MCF 10A (cell line): Measurements from ENCODE around the gene IFRD2. TPM values are rescaled to one million over a fixed set of nuclear protein-coding genes. Genes with fewer than 3 reads are reported as not detected.

Source experiments
- BruUV-seq: library from RNA; stranded (reverse); fragments of 400-500 nt; replicated peaks from 2 replicates; lab custom pipeline; 2021; lab: Mats Ljungman, UMichigan
- CTCF ChIA-PET: fragments of 300-600 bp; sonication (Branson Sonifier 250); formaldehyde crosslinking; extraction: SDS; loops from one replicate; lab custom pipeline; 2021; ENCODE audit warnings: antibody characterized with exemption, inconsistent platforms; lab: Yijun Ruan, JAX
- POLR2A ChIA-PET: fragments of 300-600, 350-650 bp; sonication (Branson Sonifier 250); formaldehyde crosslinking; extraction: SDS; loops from one replicate; lab custom pipeline; 2020; ENCODE audit warnings: antibody characterized with exemption, inconsistent platforms; lab: Yijun Ruan, JAX
- DNase-seq: peaks from one replicate; pipeline ENCODE4 v3.0.0-alpha.2; 2018; ENCODE audit not compliant: unreplicated experiment
- H3K27ac Mint-ChIP-seq: one replicate; pipeline ENCODE4 v1.8.0; 2022; ENCODE audit warnings: mild to moderate bottlenecking, low read depth, mixed read lengths; ENCODE audit not compliant: unreplicated experiment
- H3K27me3 Mint-ChIP-seq: one replicate; pipeline ENCODE4 v1.8.0; 2022; ENCODE audit warnings: mixed read lengths; ENCODE audit not compliant: insufficient read depth, unreplicated experiment
- H3K36me3 Mint-ChIP-seq: one replicate; pipeline ENCODE4 v1.8.0; 2022; ENCODE audit warnings: mild to moderate bottlenecking, moderate library complexity, mixed read lengths; ENCODE audit not compliant: insufficient read depth, unreplicated experiment
- H3K4me1 Mint-ChIP-seq: one replicate; pipeline ENCODE4 v1.8.0; 2022; ENCODE audit warnings: mixed read lengths; ENCODE audit not compliant: insufficient read depth, unreplicated experiment
- H3K4me3 Mint-ChIP-seq: one replicate; pipeline ENCODE4 v1.8.0; 2022; ENCODE audit warnings: mild to moderate bottlenecking, moderate library complexity, mixed read lengths; ENCODE audit not compliant: unreplicated experiment
- H3K9me3 Mint-ChIP-seq: one replicate; pipeline ENCODE4 v1.8.0; 2022; ENCODE audit warnings: mixed read lengths; ENCODE audit not compliant: unreplicated experiment
- intact Hi-C: fragments of 100-400 bp; cut with micrococcal nuclease; formaldehyde crosslinking; loops from 2 replicates; pipeline ENCODE4 v1.14.1; 2022
- total RNA-seq: library from RNA; stranded (reverse); gene quantifications from 2 replicates; pipeline ENCODE4 v1.2.3, GENCODE V29; 2022
- TF ChIP-seq, protein P1 (sequence below): fragments of 200-600 bp; IDR thresholded peaks from one replicate; pipeline ENCODE4 v1.8.0; 2022; ENCODE audit warnings: antibody characterized with exemption, mild to moderate bottlenecking; ENCODE audit not compliant: unreplicated experiment

Gene IFRD2
- total RNA-seq, 1 experiment from 2014 or later = 182 TPM

DNA sequence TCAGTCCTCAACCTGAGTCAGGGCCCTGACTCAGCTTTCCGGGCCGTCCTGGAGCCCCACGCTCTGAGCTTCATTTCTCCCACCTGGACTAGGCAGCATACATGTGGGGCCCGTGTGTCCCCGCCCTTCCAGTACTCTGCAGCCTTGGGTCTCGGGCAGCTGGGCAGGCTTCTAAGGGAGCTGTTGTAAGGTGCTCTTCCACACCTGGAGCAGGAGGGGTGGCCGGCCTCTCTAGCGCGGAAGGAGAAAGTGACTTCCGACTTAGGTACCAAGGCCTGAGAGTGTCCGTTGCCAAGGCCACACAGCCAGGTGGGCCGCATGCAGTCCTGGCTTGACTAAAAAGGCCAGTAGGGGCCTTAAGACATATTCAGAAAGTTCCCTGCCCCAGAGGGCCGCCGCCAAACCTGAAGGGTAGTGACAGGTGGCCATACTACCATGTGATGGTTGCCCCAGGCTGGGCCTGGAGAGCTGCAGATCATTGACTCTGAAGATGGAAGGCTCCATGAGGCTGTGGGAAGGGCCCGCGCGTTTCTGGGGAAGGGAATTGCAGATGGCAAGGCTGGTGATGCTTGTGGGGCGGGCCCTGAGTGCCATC is 32.7 kb downstream of the IFRD2 start:
- Mint-ChIP-seq H3K27ac (peak overlapping the region; percentile 63), H3K9me3 (no peaks in the 10 kb centered on the region), H3K27me3 (no peaks in the 10 kb centered on the region), H3K36me3 (peaks cover 22% of the 10 kb centered on the region), H3K4me3 (peak overlapping the region; percentile 62), H3K4me1 (peaks cover 4% of the 10 kb centered on the region)
- no peak for DNase-seq
- BruUV-seq = no TSS peak
- ChIA-PET POLR2A (interaction anchor here (0.5 to 2.6 kb wide), 12 partner anchors 8 to 78 kb away, joined by 3 to 16 read pairs (median 3); partner anchors contain the start of genes GNAI2, IFRD2 and SEMA3B), CTCF (interaction anchor here (0.5 to 7.2 kb wide), 13 partner anchors 11 to 1892 kb away, joined by 3 to 70 read pairs (median 4); partner anchors contain the start of gene SEMA3B)
- TF ChIP-seq, protein P1, sequence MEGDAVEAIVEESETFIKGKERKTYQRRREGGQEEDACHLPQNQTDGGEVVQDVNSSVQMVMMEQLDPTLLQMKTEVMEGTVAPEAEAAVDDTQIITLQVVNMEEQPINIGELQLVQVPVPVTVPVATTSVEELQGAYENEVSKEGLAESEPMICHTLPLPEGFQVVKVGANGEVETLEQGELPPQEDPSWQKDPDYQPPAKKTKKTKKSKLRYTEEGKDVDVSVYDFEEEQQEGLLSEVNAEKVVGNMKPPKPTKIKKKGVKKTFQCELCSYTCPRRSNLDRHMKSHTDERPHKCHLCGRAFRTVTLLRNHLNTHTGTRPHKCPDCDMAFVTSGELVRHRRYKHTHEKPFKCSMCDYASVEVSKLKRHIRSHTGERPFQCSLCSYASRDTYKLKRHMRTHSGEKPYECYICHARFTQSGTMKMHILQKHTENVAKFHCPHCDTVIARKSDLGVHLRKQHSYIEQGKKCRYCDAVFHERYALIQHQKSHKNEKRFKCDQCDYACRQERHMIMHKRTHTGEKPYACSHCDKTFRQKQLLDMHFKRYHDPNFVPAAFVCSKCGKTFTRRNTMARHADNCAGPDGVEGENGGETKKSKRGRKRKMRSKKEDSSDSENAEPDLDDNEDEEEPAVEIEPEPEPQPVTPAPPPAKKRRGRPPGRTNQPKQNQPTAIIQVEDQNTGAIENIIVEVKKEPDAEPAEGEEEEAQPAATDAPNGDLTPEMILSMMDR = no peak
- intact Hi-C loops = loop anchor here (1.0 kb wide), 1 partner anchor 14 kb away; no protein-coding TSS in a partner anchor

DNA sequence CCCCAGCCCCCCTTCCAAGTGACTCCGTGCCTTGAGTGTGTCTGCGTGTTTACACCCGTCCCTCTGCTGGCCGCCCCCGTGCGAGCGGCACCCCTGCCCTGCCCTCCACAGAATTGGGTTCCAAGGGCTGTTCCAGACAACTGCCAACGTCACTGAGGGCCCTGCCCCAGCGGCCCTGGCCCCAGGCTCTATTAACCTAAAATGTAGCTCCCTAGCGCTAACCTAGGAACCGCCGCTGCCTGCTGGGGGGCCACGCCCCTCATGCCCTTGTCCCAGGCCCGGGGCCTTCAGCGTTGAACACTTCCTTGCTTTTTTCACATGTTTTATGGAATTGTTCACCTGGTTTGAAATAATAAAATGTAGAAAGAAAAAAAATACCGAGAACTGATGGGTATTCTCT is 33.2 kb downstream of the IFRD2 start:
- peaks cover 22% of the 10 kb centered on the region for H3K36me3 Mint-ChIP-seq
- peak overlapping the region; percentile 46 for H3K27ac Mint-ChIP-seq
- H3K4me1 Mint-ChIP-seq = peaks cover 5% of the 10 kb centered on the region
- DNase-seq = no peak
- TF ChIP-seq, protein P1 = no peak
- H3K27me3 Mint-ChIP-seq = no peaks in the 10 kb centered on the region
- ChIA-PET CTCF (interaction anchor here (0.5 to 7.2 kb wide), 15 partner anchors 11 to 1892 kb away, joined by 3 to 70 read pairs (median 4); partner anchors contain the start of genes GNAI2 and SEMA3B), POLR2A (interaction anchor here (0.5 to 2.6 kb wide), 4 partner anchors 12 to 59 kb away, joined by 3 to 16 read pairs (median 4); partner anchors contain the start of genes GNAI2 and SEMA3B)
- intact Hi-C loops = no loop called here
- H3K4me3 Mint-ChIP-seq = no peak overlapping the region
- no peaks in the 10 kb centered on the region for H3K9me3 Mint-ChIP-seq
- BruUV-seq = no TSS peak

DNA sequence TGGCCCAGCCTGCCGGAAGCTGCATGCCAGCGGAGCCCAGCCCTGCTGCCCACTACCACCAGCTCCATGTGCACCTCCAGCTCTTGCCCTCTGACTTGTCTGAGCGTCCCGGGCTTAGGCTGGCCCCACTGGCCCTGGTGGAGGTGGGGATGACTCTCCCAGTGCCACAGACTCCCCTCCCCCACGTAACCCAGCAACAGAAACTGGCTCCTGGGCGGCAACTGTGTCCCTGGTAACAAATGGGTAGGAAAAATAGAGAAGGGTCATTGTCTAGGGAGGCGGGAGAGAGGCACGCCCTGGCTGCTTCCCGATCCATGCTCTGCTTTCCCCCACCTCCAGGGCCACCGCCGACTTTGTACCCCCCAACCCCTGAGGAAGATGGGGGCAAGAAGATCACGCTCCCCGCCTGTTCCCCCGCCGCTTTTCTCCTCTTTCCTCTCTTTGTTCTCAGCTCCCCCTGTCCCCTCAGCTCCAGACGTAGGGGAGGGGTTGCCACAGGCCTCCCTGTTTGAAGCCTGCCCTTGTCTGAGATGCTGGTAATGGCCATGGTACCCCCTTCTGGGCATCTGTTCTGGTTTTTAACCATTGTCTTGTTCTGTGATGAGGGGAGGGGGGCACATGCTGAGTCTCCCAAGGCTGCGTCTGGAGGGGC is 34.1 kb downstream of the IFRD2 start:
- TF ChIP-seq, protein P1 = no peak
- DNase-seq = no peak
- no peaks in the 10 kb centered on the region for H3K27me3 Mint-ChIP-seq
- peaks cover 5% of the 10 kb centered on the region for H3K4me1 Mint-ChIP-seq
- H3K4me3 Mint-ChIP-seq = no peak overlapping the region
- no TSS peak for BruUV-seq
- intact Hi-C loops = no loop called here
- no peaks in the 10 kb centered on the region for H3K9me3 Mint-ChIP-seq
- no peak overlapping the region for H3K27ac Mint-ChIP-seq
- ChIA-PET CTCF (interaction anchor here (0.6 to 7.2 kb wide), 8 partner anchors 10 to 1145 kb away, joined by 3 to 70 read pairs (median 4); partner anchors contain the start of genes GNAI2 and SEMA3B), POLR2A (interaction anchor here (1.0 to 1.5 kb wide), 2 partner anchors 11 to 22 kb away, joined by 3 to 4 read pairs; partner anchors contain the start of gene GNAI2)
- H3K36me3 Mint-ChIP-seq = peaks cover 22% of the 10 kb centered on the region
